Measurements from ENCODE around the gene KIF5B. TPM values are rescaled to one million over a fixed set of nuclear protein-coding genes. Genes with fewer than 3 reads are reported as not detected.

Gene KIF5B
- total RNA-seq, 1 donor from 2014 or later = 103 TPM

GRCh38 chr10:32084185-32084851, 28.1 kb upstream of the KIF5B start:
- Mint-ChIP-seq H3K4me3 (ENCODE audit: unreplicated experiment) (no peak overlapping the region), H3K4me1 (ENCODE audit: unreplicated experiment) (no peaks in the 10 kb centered on the region), H3K36me3 (ENCODE audit: unreplicated experiment) (no peaks in the 10 kb centered on the region), H3K27me3 (ENCODE audit: unreplicated experiment) (no peaks in the 10 kb centered on the region), H3K9me3 (ENCODE audit: unreplicated experiment) (no peaks in the 10 kb centered on the region), H3K27ac (ENCODE audit: unreplicated experiment) (no peak overlapping the region)
- no peak for DNase-seq (ENCODE audit: extremely low spot score, unreplicated experiment)
- no peak for TF ChIP-seq CTCF (IDR thresholded peaks at IDR 0.05)

GRCh38 chr10:32077896-32078485, 21.8 kb upstream of the KIF5B start:
- Mint-ChIP-seq H3K4me1 (ENCODE audit: unreplicated experiment) (peaks cover 7% of the 10 kb centered on the region), H3K4me3 (ENCODE audit: unreplicated experiment) (no peak overlapping the region), H3K27me3 (ENCODE audit: unreplicated experiment) (no peaks in the 10 kb centered on the region), H3K9me3 (ENCODE audit: unreplicated experiment) (no peaks in the 10 kb centered on the region), H3K27ac (ENCODE audit: unreplicated experiment) (no peak overlapping the region), H3K36me3 (ENCODE audit: unreplicated experiment) (no peaks in the 10 kb centered on the region)
- DNase-seq (ENCODE audit: extremely low spot score, unreplicated experiment) = no peak
- no peak for TF ChIP-seq CTCF (IDR thresholded peaks at IDR 0.05)

- H3K27me3 Mint-ChIP-seq (ENCODE audit: unreplicated experiment) = no peaks in the 10 kb centered on the region
- H3K9me3 Mint-ChIP-seq (ENCODE audit: unreplicated experiment) = no peaks in the 10 kb centered on the region
- H3K4me3 Mint-ChIP-seq (ENCODE audit: unreplicated experiment) = no peak overlapping the region
- H3K27ac Mint-ChIP-seq (ENCODE audit: unreplicated experiment) = no peak overlapping the region
- no peak for TF ChIP-seq CTCF (IDR thresholded peaks at IDR 0.05)
- DNase-seq (ENCODE audit: extremely low spot score, unreplicated experiment) = no peak
- H3K4me1 Mint-ChIP-seq (ENCODE audit: unreplicated experiment) = peaks cover 7% of the 10 kb centered on the region
- H3K36me3 Mint-ChIP-seq (ENCODE audit: unreplicated experiment) = no peaks in the 10 kb centered on the region
Measured at GRCh38 chr10:32073659-32074058, 17.4 kb upstream of the KIF5B start.

- Mint-ChIP-seq H3K9me3 (ENCODE audit: unreplicated experiment) (no peaks in the 10 kb centered on the region), H3K4me3 (ENCODE audit: unreplicated experiment) (no peak overlapping the region), H3K4me1 (ENCODE audit: unreplicated experiment) (peaks cover 6% of the 10 kb centered on the region), H3K27me3 (ENCODE audit: unreplicated experiment) (no peaks in the 10 kb centered on the region), H3K27ac (ENCODE audit: unreplicated experiment) (no peak overlapping the region), H3K36me3 (ENCODE audit: unreplicated experiment) (no peaks in the 10 kb centered on the region)
- no peak for DNase-seq (ENCODE audit: extremely low spot score, unreplicated experiment)
- no peak for TF ChIP-seq CTCF (IDR thresholded peaks at IDR 0.05)
Measured at GRCh38 chr10:32073128-32073527, 16.9 kb upstream of the KIF5B start.

GRCh38 chr10:32072025-32072800, 16.0 kb upstream of the KIF5B start:
- no peak for TF ChIP-seq CTCF (IDR thresholded peaks at IDR 0.05)
- Mint-ChIP-seq H3K27ac (ENCODE audit: unreplicated experiment) (no peak overlapping the region), H3K9me3 (ENCODE audit: unreplicated experiment) (no peaks in the 10 kb centered on the region), H3K4me1 (ENCODE audit: unreplicated experiment) (no peaks in the 10 kb centered on the region), H3K36me3 (ENCODE audit: unreplicated experiment) (no peaks in the 10 kb centered on the region), H3K27me3 (ENCODE audit: unreplicated experiment) (no peaks in the 10 kb centered on the region), H3K4me3 (ENCODE audit: unreplicated experiment) (no peak overlapping the region)
- DNase-seq (ENCODE audit: extremely low spot score, unreplicated experiment) = no peak
